GM12864 (cell line): ENCODE data around the gene TIMM10B.

ENCODE experiments used
- DNase-seq: peaks from one replicate; pipeline ENCODE4 v3.0.0-alpha.2; 2011; ENCODE audit warnings: low read depth
- H3K4me3 ChIP-seq: 2 replicates; pipeline ENCODE4 v1.5.1; 2011; ENCODE audit warnings: mild to moderate bottlenecking, low read depth, low read length, control low read depth
- CTCF ChIP-seq: IDR thresholded peaks from 2 replicates; pipeline ENCODE4 v1.5.1; 2011; ENCODE audit warnings: low read depth, mild to moderate bottlenecking, moderate library complexity, low read length, control low read depth, inconsistent platforms; ENCODE audit errors: missing control alignments

The TIMM10B gene

GRCh38 chr11:6456361-6457073 lies 24.8 kb upstream of the TIMM10B start:
- TF ChIP-seq CTCF: no peak
- DNase-seq: no peak
- no peak overlapping the region for H3K4me3 ChIP-seq

- no peak for TF ChIP-seq CTCF
- no peak for DNase-seq
- H3K4me3 ChIP-seq: no peak overlapping the region
Observed at GRCh38 chr11:6457581-6458320, 23.6 kb upstream of the TIMM10B start.

- TF ChIP-seq CTCF: no peak
- no peak overlapping the region for H3K4me3 ChIP-seq
- DNase-seq: no peak
Observed at GRCh38 chr11:6458352-6459098, 22.8 kb upstream of the TIMM10B start.

GRCh38 chr11:6459099-6459450 lies 22.2 kb upstream of the TIMM10B start:
- H3K4me3 ChIP-seq: no peak overlapping the region
- TF ChIP-seq CTCF: no peak
- DNase-seq: no peak

- no peak for TF ChIP-seq CTCF
- no peak for DNase-seq
- no peak overlapping the region for H3K4me3 ChIP-seq
Observed at GRCh38 chr11:6468712-6469495, 12.4 kb upstream of the TIMM10B start.

- DNase-seq: no peak
- H3K4me3 ChIP-seq: no peak overlapping the region
- TF ChIP-seq CTCF: no peak
Observed at GRCh38 chr11:6469599-6469998, 11.7 kb upstream of the TIMM10B start.
